ENCODE results near the gene XBP1. TPM values are rescaled to one million over a fixed set of nuclear protein-coding genes. Genes with fewer than 3 reads are reported as not detected.

The XBP1 gene
- total and polyA plus RNA-seq, 2 of the 13 experiments (the other 11 are each of a cell fraction or from before 2014, with no cell fraction given), result 416 to 427 TPM

DNA sequence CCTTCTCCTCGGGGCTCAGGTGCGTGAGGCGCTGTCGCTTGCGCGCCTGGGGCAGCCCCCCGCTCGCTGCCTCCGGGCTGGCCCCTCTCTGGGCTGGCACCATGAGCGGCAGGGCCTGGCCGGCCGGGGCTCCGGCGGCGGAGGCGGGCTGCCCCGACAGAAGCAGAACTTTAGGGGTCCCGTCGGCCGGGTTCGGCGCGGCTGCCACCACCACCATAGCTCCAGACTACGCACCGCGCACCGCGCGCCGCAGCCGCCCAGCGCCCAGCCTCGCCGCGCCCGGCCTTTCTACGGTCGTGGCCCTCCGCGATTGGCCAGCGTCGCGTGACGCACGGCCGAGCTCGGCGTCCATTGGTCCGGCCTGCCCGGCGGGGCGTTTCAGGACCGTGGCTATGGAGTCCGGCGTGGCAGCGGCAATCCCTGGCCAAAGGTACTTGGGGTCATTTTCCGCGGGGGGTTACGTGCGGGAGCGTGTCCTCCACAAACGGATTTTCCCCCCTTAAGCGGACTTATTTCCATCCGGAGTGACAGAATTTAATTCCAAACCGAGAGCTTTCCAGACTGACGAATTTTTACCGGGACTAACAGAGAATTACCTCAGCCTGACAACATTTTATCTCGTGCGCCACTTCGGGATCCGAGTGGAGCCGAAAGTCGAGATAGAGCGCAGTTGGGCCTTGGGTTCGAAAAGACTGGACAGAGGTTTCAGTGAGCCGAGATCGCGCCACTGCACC, at the start of gene XBP1 (continued):
- no peak for TF ChIP-seq RFX1 (IDR thresholded peaks at IDR 0.05)
- TF ChIP-seq YEATS4 (CRISPR knock-in tag; IDR thresholded peaks at IDR 0.05; ENCODE audit: borderline replicate concordance), result peak; percentile 91; the same call in 1 of the 2 replicates
- no peak for TF ChIP-seq NR1H2 (CRISPR knock-in tag; IDR thresholded peaks at IDR 0.05; ENCODE audit: borderline replicate concordance, low read depth)
- peak; percentile 27; the same call in 1 of the 2 replicates for TF ChIP-seq ZFAT (CRISPR knock-in tag; conservative IDR thresholded peaks at IDR 0.05)
- peak; percentile 59; the same call in 1 of the 2 replicates for TF ChIP-seq MXD1 (CRISPR knock-in tag; IDR thresholded peaks at IDR 0.05)
- TF ChIP-seq, protein P1, sequence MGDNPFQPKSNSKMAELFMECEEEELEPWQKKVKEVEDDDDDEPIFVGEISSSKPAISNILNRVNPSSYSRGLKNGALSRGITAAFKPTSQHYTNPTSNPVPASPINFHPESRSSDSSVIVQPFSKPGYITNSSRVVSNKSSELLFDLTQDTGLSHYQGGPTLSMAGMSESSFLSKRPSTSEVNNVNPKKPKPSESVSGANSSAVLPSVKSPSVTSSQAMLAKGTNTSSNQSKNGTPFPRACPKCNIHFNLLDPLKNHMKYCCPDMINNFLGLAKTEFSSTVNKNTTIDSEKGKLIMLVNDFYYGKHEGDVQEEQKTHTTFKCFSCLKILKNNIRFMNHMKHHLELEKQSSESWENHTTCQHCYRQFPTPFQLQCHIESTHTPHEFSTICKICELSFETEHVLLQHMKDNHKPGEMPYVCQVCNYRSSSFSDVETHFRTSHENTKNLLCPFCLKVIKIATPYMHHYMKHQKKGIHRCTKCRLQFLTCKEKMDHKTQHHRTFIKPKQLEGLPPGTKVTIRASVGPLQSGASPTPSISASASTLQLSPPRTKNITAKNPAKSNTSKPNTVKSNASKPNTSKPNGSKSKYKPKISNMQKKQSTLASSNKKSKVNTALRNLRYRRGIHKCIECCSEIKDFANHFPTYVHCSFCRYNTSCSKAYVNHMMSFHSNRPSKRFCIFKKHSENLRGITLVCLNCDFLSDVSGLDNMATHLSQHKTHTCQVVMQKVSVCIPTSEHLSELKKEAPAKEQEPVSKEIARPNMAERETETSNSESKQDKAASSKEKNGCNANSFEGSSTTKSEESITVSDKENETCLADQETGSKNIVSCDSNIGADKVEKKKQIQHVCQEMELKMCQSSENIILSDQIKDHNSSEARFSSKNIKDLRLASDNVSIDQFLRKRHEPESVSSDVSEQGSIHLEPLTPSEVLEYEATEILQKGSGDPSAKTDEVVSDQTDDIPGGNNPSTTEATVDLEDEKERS (CRISPR knock-in tag; IDR thresholded peaks at IDR 0.05), result no peak
- TF ChIP-seq CHD2 (IDR thresholded peaks at IDR 0.05; ENCODE audit: low read depth, low read length), result no peak
- TF ChIP-seq, protein P2, sequence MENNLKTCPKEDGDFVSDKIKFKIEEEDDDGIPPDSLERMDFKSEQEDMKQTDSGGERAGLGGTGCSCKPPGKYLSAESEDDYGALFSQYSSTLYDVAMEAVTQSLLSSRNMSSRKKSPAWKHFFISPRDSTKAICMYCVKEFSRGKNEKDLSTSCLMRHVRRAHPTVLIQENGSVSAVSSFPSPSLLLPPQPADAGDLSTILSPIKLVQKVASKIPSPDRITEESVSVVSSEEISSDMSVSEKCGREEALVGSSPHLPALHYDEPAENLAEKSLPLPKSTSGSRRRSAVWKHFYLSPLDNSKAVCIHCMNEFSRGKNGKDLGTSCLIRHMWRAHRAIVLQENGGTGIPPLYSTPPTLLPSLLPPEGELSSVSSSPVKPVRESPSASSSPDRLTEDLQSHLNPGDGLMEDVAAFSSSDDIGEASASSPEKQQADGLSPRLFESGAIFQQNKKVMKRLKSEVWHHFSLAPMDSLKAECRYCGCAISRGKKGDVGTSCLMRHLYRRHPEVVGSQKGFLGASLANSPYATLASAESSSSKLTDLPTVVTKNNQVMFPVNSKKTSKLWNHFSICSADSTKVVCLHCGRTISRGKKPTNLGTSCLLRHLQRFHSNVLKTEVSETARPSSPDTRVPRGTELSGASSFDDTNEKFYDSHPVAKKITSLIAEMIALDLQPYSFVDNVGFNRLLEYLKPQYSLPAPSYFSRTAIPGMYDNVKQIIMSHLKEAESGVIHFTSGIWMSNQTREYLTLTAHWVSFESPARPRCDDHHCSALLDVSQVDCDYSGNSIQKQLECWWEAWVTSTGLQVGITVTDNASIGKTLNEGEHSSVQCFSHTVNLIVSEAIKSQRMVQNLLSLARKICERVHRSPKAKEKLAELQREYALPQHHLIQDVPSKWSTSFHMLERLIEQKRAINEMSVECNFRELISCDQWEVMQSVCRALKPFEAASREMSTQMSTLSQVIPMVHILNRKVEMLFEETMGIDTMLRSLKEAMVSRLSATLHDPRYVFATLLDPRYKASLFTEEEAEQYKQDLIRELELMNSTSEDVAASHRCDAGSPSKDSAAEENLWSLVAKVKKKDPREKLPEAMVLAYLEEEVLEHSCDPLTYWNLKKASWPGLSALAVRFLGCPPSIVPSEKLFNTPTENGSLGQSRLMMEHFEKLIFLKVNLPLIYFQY (CRISPR knock-in tag; IDR thresholded peaks at IDR 0.05; ENCODE audit: borderline replicate concordance), result no peak; the same call in 1 of the 2 replicates
- peak; percentile 40 for TF ChIP-seq HNF4A (CRISPR knock-in tag; IDR thresholded peaks at IDR 0.05)
- peak; percentile 19; the same call in 1 of the 2 replicates for TF ChIP-seq TSC22D2 (CRISPR knock-in tag; IDR thresholded peaks at IDR 0.05; ENCODE audit: borderline replicate concordance)
- TF ChIP-seq, protein P3, sequence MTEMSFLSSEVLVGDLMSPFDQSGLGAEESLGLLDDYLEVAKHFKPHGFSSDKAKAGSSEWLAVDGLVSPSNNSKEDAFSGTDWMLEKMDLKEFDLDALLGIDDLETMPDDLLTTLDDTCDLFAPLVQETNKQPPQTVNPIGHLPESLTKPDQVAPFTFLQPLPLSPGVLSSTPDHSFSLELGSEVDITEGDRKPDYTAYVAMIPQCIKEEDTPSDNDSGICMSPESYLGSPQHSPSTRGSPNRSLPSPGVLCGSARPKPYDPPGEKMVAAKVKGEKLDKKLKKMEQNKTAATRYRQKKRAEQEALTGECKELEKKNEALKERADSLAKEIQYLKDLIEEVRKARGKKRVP (CRISPR knock-in tag; IDR thresholded peaks at IDR 0.05), result peak in 1 of 2 experiments; percentile 24; a peak in 1 of 4 replicates
- TF ChIP-seq ZNF816 (CRISPR knock-in tag; IDR thresholded peaks at IDR 0.05; ENCODE audit: borderline replicate concordance), result no peak; the same call in 1 of the 2 replicates
- no peak for TF ChIP-seq PLRG1 (conservative IDR thresholded peaks at IDR 0.05)
- 0 out of 2 replicates have a peak, but pooled peaks have one; percentile 50 for TF ChIP-seq NCOA2 (CRISPR knock-in tag; IDR thresholded peaks at IDR 0.05)
- peak; percentile 37; the same call in 1 of the 2 replicates for TF ChIP-seq ZBTB10 (CRISPR knock-in tag; IDR thresholded peaks at IDR 0.05; ENCODE audit: borderline replicate concordance)
- TF ChIP-seq HMGA1 (CRISPR knock-in tag; conservative IDR thresholded peaks at IDR 0.05), result no peak
- peak; percentile 69 for TF ChIP-seq MED1 (CRISPR knock-in tag; IDR thresholded peaks at IDR 0.05)
- no peak for TF ChIP-seq YEATS2 (CRISPR knock-in tag; IDR thresholded peaks at IDR 0.05; ENCODE audit: borderline replicate concordance)

Data from HepG2 (cell line).